Fibroblast of skin of left biceps (primary cell): Measurements from ENCODE around the gene CTNNA3.
"Not testable (repeated sequence)": the region's sequence is repeated elsewhere in the genome, so short reads cannot be mapped to it uniquely, and the experiment has no call there.

Source experiments
- DNase-seq, 2 experiments: peaks; one replicate each; pipeline ENCODE4 v3.0.0-alpha.2; 2013; ENCODE audit warnings: low read depth in 2 of 2

Gene CTNNA3

GRCh38 chr10:67602268-67602950 lies 93.6 kb downstream of the CTNNA3 start:
- peak; percentile 95 for DNase-seq

- DNase-seq = no peak
These were observed 96.4 kb downstream of the CTNNA3 start for GRCh38 chr10:67599597-67599996.

GRCh38 chr10:67596641-67597040 lies 99.4 kb downstream of the CTNNA3 start:
- no peak for DNase-seq

- no peak for DNase-seq
These were observed 108.2 kb downstream of the CTNNA3 start for GRCh38 chr10:67587771-67588170.

- no peak for DNase-seq
These were observed 120.5 kb downstream of the CTNNA3 start for GRCh38 chr10:67575532-67575931.

- DNase-seq = no peak
These were observed 122.5 kb downstream of the CTNNA3 start for GRCh38 chr10:67573484-67573883.

- no peak for DNase-seq
These were observed 124.5 kb downstream of the CTNNA3 start for GRCh38 chr10:67571503-67571902.

- DNase-seq = not testable (repeated sequence)
These were observed 137.7 kb downstream of the CTNNA3 start for GRCh38 chr10:67558311-67558710.

GRCh38 chr10:67553254-67553653 lies 142.7 kb downstream of the CTNNA3 start:
- DNase-seq = no peak

GRCh38 chr10:67550838-67551402 lies 145.1 kb downstream of the CTNNA3 start:
- DNase-seq = no peak

GRCh38 chr10:67550046-67550445 lies 145.9 kb downstream of the CTNNA3 start:
- no peak for DNase-seq

GRCh38 chr10:67549390-67549789 lies 146.6 kb downstream of the CTNNA3 start:
- DNase-seq = peak in 1 of 2 experiments; percentile 3

GRCh38 chr10:67541411-67541810 lies 154.6 kb downstream of the CTNNA3 start:
- DNase-seq = no peak

GRCh38 chr10:67539312-67539711 lies 156.7 kb downstream of the CTNNA3 start:
- DNase-seq = no peak

- no peak for DNase-seq
These were observed 158.1 kb downstream of the CTNNA3 start for GRCh38 chr10:67537906-67538305.

- DNase-seq = no peak
These were observed 162.6 kb downstream of the CTNNA3 start for GRCh38 chr10:67533376-67533775.

- not testable (repeated sequence) for DNase-seq
These were observed 165.0 kb downstream of the CTNNA3 start for GRCh38 chr10:67530990-67531389.

GRCh38 chr10:67527351-67527750 lies 168.6 kb downstream of the CTNNA3 start:
- DNase-seq = no peak

- DNase-seq = no peak
These were observed 174.4 kb downstream of the CTNNA3 start for GRCh38 chr10:67521546-67521945.

GRCh38 chr10:67520924-67521520 lies 175.0 kb downstream of the CTNNA3 start:
- peak; percentile 9 to 21 for DNase-seq

GRCh38 chr10:67519434-67519833 lies 176.6 kb downstream of the CTNNA3 start:
- DNase-seq = no peak

GRCh38 chr10:67518756-67519155 lies 177.2 kb downstream of the CTNNA3 start:
- no peak for DNase-seq

GRCh38 chr10:67518043-67518442 lies 178.0 kb downstream of the CTNNA3 start:
- DNase-seq = no peak
